Glutamatergic neuron (in vitro differentiated cells): ENCODE measurements around the gene MARK3. TPM values are rescaled to one million over a fixed set of nuclear protein-coding genes. Genes with fewer than 3 reads are reported as not detected.
A peak's percentile ranks its signal among the peaks of the same experiment; 100 is the strongest.

Source experiments
- DNase-seq: peaks from one replicate; pipeline ENCODE4 v3.0.0; 2022
- H3K27ac Mint-ChIP-seq: one replicate; pipeline ENCODE4 v1.8.0; 2020; ENCODE audit warnings: mild to moderate bottlenecking, mixed read lengths, inconsistent platforms; ENCODE audit not compliant: unreplicated experiment
- H3K27me3 Mint-ChIP-seq: one replicate; pipeline ENCODE4 v1.8.0; 2020; ENCODE audit warnings: mild to moderate bottlenecking, moderate library complexity, mixed read lengths, inconsistent platforms; ENCODE audit not compliant: unreplicated experiment
- H3K36me3 Mint-ChIP-seq: one replicate; pipeline ENCODE4 v1.8.0; 2020; ENCODE audit warnings: mild to moderate bottlenecking, mixed read lengths, inconsistent platforms; ENCODE audit not compliant: unreplicated experiment
- H3K4me1 Mint-ChIP-seq: one replicate; pipeline ENCODE4 v1.8.0; 2020; ENCODE audit warnings: mild to moderate bottlenecking, low read depth, mixed read lengths, inconsistent platforms; ENCODE audit not compliant: unreplicated experiment
- H3K4me3 Mint-ChIP-seq: one replicate; pipeline ENCODE4 v1.8.0; 2020; ENCODE audit warnings: mild to moderate bottlenecking, mixed read lengths, inconsistent platforms; ENCODE audit not compliant: unreplicated experiment
- H3K9me3 Mint-ChIP-seq: one replicate; pipeline ENCODE4 v1.8.0; 2020; ENCODE audit warnings: mild to moderate bottlenecking, moderate library complexity, mixed read lengths, inconsistent platforms; ENCODE audit not compliant: unreplicated experiment
- total RNA-seq: library from RNA; stranded (reverse); fragmentation: NEBNext Ultra II Directional; extraction: Animal tissue kit (Norgen Biotek cat#: 25700); gene quantifications from one replicate; pipeline ENCODE4 v1.2.1, GENCODE V29; 2021; ENCODE audit not compliant: unreplicated experiment
- TF ChIP-seq, protein P1 (sequence below): fragments of 200-600 bp; sonication (generic); IDR thresholded peaks from one replicate; pipeline ENCODE4 v1.5.0; 2021; ENCODE audit not compliant: partially characterized antibody, unreplicated experiment

MARK3 gene
- total RNA-seq, 1 donor from 2014 or later, result 110 TPM

DNA sequence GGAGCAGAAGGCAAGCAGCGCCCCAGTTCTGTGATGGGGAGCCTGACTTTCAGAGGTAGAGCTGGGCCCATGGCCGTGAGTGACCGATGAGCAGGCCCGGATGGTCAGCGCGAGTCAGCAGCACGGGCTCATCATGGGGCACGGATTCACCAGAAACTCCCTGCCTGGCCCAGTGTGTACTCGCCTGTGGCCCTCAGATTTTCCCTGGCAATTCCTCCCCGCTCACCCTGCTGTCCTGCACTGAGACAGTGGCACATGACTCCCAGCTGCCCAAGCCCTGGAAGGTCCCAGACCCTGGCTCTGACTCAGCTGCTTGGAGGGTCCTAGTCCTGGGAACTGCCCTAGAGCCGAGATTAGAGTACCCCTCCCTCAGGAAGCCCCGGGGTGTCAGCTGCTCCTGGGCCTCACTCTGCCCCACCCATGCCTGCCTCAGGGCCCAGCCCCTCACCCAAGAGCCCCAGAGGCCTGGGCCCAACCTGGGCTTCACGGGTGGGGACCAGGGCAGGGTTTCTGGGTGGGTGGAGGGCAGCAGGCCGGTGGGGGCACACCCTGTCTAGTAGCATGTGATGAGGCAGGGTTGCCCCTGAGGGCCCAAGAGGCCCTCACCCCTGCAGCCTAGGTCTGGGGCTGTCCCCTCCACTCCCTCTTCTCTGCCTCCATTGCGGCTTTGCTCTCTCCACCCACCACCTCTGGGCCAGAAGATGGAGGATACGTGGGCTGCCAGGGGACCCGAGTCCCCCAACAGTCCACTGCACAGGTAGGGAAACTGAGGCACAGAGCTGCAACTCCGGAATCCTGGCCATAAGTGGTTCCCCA is 152.2 kb downstream of the MARK3 start:
- peaks cover 8% of the 10 kb centered on the region for H3K4me1 Mint-ChIP-seq
- H3K27me3 Mint-ChIP-seq, result peaks cover 9% of the 10 kb centered on the region
- H3K36me3 Mint-ChIP-seq, result no peaks in the 10 kb centered on the region
- peak overlapping the region; percentile 81 for H3K27ac Mint-ChIP-seq
- peaks cover 1% of the 10 kb centered on the region for H3K9me3 Mint-ChIP-seq
- H3K4me3 Mint-ChIP-seq, result no peak overlapping the region
- TF ChIP-seq, protein P1, sequence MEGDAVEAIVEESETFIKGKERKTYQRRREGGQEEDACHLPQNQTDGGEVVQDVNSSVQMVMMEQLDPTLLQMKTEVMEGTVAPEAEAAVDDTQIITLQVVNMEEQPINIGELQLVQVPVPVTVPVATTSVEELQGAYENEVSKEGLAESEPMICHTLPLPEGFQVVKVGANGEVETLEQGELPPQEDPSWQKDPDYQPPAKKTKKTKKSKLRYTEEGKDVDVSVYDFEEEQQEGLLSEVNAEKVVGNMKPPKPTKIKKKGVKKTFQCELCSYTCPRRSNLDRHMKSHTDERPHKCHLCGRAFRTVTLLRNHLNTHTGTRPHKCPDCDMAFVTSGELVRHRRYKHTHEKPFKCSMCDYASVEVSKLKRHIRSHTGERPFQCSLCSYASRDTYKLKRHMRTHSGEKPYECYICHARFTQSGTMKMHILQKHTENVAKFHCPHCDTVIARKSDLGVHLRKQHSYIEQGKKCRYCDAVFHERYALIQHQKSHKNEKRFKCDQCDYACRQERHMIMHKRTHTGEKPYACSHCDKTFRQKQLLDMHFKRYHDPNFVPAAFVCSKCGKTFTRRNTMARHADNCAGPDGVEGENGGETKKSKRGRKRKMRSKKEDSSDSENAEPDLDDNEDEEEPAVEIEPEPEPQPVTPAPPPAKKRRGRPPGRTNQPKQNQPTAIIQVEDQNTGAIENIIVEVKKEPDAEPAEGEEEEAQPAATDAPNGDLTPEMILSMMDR, result no peak
- no peak for DNase-seq

DNA sequence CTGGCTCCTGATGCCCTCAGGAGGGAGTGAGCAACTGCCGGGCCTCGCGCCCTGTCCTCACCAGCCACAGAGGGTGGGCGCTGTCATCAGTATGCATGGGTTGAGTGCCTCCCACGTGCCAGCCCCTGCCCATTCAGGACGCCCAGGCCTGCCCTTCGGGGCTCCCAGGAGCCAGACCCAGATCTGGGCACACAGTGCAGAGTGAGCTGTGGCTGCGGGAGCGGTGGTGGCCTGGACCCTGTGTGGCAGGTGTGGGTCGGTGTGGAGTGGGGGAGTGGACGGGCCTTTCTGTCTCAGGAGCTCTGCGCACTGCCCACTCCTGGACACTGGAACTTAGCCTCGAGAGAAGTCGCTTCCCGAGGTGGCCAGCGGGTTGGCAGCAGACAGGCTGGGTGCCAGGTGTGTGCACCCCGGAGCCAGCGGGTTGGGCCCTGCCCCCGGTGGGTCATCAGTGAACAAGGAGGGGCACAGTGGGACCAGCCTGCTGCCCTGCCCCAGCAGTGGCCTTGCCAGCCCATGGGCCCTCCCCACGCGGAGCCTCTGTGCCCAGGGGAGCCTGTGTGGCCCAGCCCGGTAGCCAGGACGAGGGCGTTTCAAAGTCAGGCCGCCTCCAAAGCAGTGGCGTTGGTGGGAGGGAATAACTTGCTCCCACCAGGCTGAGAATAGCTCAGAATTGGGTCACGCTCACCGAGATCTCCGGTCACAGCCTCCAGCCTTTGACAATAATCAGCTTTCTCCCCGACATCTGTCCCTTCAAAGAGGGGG is 153.3 kb downstream of the MARK3 start:
- Mint-ChIP-seq H3K36me3 (no peaks in the 10 kb centered on the region), H3K4me1 (peaks cover 8% of the 10 kb centered on the region), H3K9me3 (peaks cover 1% of the 10 kb centered on the region), H3K27ac (no peak overlapping the region), H3K27me3 (peaks cover 9% of the 10 kb centered on the region), H3K4me3 (no peak overlapping the region)
- DNase-seq, result peak; percentile 33
- TF ChIP-seq, protein P1, result no peak

DNA sequence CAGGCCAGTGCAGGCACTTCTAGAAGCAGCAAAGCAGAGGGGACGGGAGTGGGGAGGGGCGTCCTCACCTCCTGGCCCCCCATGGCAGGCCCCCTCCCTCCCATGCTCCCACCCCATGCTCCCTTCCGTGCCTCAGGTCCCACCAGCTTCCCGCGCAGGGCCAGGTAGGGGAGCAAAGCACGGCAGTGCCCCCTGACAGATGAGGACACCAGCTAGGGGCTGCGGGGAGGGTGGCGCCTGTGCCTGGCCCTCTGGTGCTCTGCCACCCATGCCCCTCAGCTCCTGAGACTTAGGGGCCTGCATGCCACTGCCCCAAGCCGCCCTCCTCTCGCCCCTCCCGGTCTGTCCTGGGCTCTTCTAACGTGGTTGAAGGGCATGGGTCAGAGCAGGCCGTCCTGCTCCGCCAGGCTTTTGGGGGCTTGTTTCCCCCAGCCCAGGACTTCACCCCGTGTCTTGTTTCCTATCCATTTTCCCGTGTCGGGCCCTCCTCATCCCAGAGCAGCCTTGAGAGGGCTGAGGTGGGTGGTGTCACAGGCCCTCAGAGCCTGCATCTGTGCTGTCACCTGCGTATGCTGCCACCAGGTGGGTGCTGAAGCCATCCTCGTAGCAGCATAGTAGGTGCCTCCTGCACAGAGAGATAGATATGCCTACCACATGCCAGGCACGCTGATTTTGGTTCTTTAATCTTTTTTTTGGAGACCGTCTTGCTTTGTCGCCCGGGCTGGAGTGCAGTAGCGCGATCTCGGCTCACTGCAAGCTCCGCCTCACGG is 154.0 kb downstream of the MARK3 start:
- Mint-ChIP-seq H3K4me3 (no peak overlapping the region), H3K36me3 (no peaks in the 10 kb centered on the region), H3K27me3 (peaks cover 9% of the 10 kb centered on the region), H3K9me3 (peaks cover 1% of the 10 kb centered on the region), H3K4me1 (peaks cover 8% of the 10 kb centered on the region), H3K27ac (no peak overlapping the region)
- TF ChIP-seq, protein P1, result no peak
- peak; percentile 14 for DNase-seq

DNA sequence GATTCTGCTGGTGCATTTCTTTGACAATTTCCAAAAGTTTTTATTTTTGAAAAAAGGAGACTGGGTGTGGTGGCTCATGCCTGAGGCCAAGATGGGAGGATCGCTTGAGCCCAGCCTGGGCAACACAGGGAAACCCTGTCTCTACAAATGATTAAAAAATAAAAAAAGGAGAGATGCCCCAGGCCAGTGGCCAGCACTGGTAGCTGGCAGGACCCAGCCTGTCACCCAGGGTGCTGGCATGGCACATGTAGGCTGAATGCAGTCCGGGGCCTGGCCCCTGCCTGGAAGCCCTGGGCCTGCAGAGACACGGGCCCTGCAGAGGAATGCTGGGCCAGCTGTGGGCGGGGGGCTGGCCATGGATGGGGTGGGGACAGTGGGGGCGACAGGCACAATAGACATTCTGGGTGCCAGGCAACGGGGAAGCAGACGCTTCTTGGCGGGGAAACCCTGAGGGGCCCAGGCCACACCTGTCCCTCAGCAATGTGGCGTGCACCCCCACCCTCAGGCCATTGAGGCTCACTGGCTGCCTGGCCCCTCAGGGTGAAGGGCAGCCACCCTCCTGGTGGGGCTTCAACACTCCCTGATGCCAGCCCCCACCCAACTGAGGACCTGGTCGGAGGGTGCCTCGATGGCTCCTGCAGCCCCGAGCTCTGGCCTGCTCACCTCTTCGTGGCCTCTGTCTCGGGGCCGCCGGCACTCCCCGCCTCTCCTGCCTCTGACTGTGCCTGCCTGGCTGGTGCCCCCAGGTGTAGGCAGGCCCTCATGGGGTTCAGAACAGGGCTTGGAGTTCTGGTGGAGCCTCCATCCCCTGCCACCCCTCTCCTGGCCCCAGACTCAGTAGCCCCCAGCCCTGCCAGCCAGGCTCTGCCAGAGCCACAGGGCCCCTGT is 155.8 kb downstream of the MARK3 start:
- peak; percentile 7 for DNase-seq
- Mint-ChIP-seq H3K36me3 (no peaks in the 10 kb centered on the region), H3K27ac (peak overlapping the region; percentile 76), H3K27me3 (peaks cover 12% of the 10 kb centered on the region), H3K4me3 (no peak overlapping the region), H3K4me1 (peaks cover 14% of the 10 kb centered on the region), H3K9me3 (peaks cover 2% of the 10 kb centered on the region)
- TF ChIP-seq, protein P1, result no peak
